Stimulated activated CD4-positive, alpha-beta T cell treated with anti-CD3 and anti-CD28 coated beads, Interleukin-1b, Interleukin-23, amount 100 ng/mL, for 48 hours (primary cell): ENCODE data around the gene BACE2.
A peak's percentile ranks its signal among the peaks of the same experiment; 100 is the strongest.
"Not testable (repeated sequence)": the region's sequence is repeated elsewhere in the genome, so short reads cannot be mapped to it uniquely, and the experiment has no call there.

Source experiments
- DNase-seq: peaks from one replicate; pipeline ENCODE4 v3.0.0-alpha.2; 2020

Gene BACE2

GRCh38 chr21:41283211-41283818, 115.4 kb downstream of the BACE2 start:
- DNase-seq = peak; percentile 25

- DNase-seq = no peak
These were observed 121.5 kb downstream of the BACE2 start for GRCh38 chr21:41289431-41289830.

GRCh38 chr21:41290106-41290799, 122.3 kb downstream of the BACE2 start:
- no peak for DNase-seq

GRCh38 chr21:41294548-41295231, 126.7 kb downstream of the BACE2 start:
- no peak for DNase-seq

- DNase-seq = no peak
These were observed 127.8 kb downstream of the BACE2 start for GRCh38 chr21:41295721-41296254.

GRCh38 chr21:41302976-41303375, 135.0 kb downstream of the BACE2 start:
- no peak for DNase-seq

GRCh38 chr21:41304068-41304720, 136.2 kb downstream of the BACE2 start:
- DNase-seq = no peak

GRCh38 chr21:41307219-41307618, 139.3 kb downstream of the BACE2 start:
- DNase-seq = no peak

GRCh38 chr21:41313285-41314164, 145.6 kb downstream of the BACE2 start:
- DNase-seq = not testable (repeated sequence)

GRCh38 chr21:41315726-41316125, 147.8 kb downstream of the BACE2 start:
- no peak for DNase-seq

- DNase-seq = no peak
These were observed 148.5 kb downstream of the BACE2 start, which contains the start of gene FAM3B for GRCh38 chr21:41316200-41317062. FAM3B (plus strand) TSS chr21:41316801; CDS start chr21:41316880, 79 bp downstream.

GRCh38 chr21:41317063-41317392, 149.1 kb downstream of the BACE2 start:
- no peak for DNase-seq

GRCh38 chr21:41317458-41317857, 149.5 kb downstream of the BACE2 start:
- DNase-seq = no peak

GRCh38 chr21:41318218-41318617, 150.3 kb downstream of the BACE2 start:
- no peak for DNase-seq

- DNase-seq = no peak
These were observed 151.3 kb downstream of the BACE2 start for GRCh38 chr21:41319273-41319672.

GRCh38 chr21:41321211-41321907, 153.4 kb downstream of the BACE2 start:
- DNase-seq = peak; percentile 8

GRCh38 chr21:41321908-41322495, 154.0 kb downstream of the BACE2 start:
- DNase-seq = no peak

GRCh38 chr21:41322496-41323382, 154.8 kb downstream of the BACE2 start:
- DNase-seq = no peak
